IMR-90 (cell line): ENCODE results near the gene NEUROD4. TPM values are rescaled to one million over a fixed set of nuclear protein-coding genes. Genes with fewer than 3 reads are reported as not detected.

Source experiments
- ATAC-seq: fragments of 200-7000 bp; cut with Tn5 transposase; 2 replicates; pipeline ENCODE4 v1.9.1; 2020; ENCODE audit warnings: low read depth, mild to moderate bottlenecking, moderate library complexity
- BruUV-seq: library from RNA; stranded (reverse); fragments of 400-500 nt; replicated peaks from 2 replicates; lab custom pipeline; 2021; lab: Mats Ljungman, UMichigan
- CTCF ChIA-PET: fragments of 300-600 bp; formaldehyde crosslinking; extraction: SDS; loops from one replicate; lab custom pipeline; 2021; ENCODE audit warnings: antibody characterized with exemption; lab: Yijun Ruan, JAX
- POLR2A ChIA-PET: fragments of 300-600 bp; sonication (Branson Sonifier 250); formaldehyde crosslinking; loops from one replicate; lab custom pipeline; 2022; ENCODE audit warnings: antibody characterized with exemption; ENCODE audit not compliant: unreplicated experiment; lab: Charles Lee
- DNase-seq: peaks from one replicate; pipeline ENCODE4 v3.0.0; 2013
- H2AFZ ChIP-seq: replicated peaks from 2 replicates; pipeline ENCODE3; 2013; ENCODE audit warnings: low read length, mild to moderate bottlenecking; ENCODE audit not compliant: poor library complexity
- H2AK5ac ChIP-seq: 2 replicates; pipeline ENCODE4 v1.6.1; 2013; ENCODE audit warnings: low read depth, low read length, inconsistent platforms
- H2AK9ac ChIP-seq: replicated peaks from 2 replicates; pipeline ENCODE3; 2013; ENCODE audit warnings: mild to moderate bottlenecking, low read depth, low read length, moderate library complexity; ENCODE audit not compliant: poor library complexity
- H2BK120ac ChIP-seq: 2 replicates; pipeline ENCODE4 v1.6.1; 2013; ENCODE audit warnings: low read depth, low read length, inconsistent platforms
- H2BK15ac ChIP-seq: 3 replicates; pipeline ENCODE4 v1.6.1; 2013; ENCODE audit warnings: low read depth, low read length, inconsistent platforms
- H2BK20ac ChIP-seq: 2 replicates; pipeline ENCODE4 v1.6.1; 2013; ENCODE audit warnings: low read depth, mild to moderate bottlenecking, inconsistent platforms, low read length, moderate library complexity
- H2BK5ac ChIP-seq: 2 replicates; pipeline ENCODE4 v1.6.1; 2013; ENCODE audit warnings: mild to moderate bottlenecking, low read depth, low read length, inconsistent platforms; ENCODE audit not compliant: poor library complexity, severe bottlenecking
- H3K14ac ChIP-seq: replicated peaks from 2 replicates; pipeline ENCODE4 v1.6.1; 2013; ENCODE audit warnings: low read depth, low read length, inconsistent platforms
- H3K18ac ChIP-seq: 2 replicates; pipeline ENCODE4 v1.6.1; 2013; ENCODE audit warnings: low read depth, low read length, control low read depth
- H3K23ac ChIP-seq: 2 replicates; pipeline ENCODE4 v1.6.1; 2013; ENCODE audit warnings: low read depth, low read length, inconsistent platforms
- H3K27ac ChIP-seq: 2 replicates; pipeline ENCODE4 v1.5.1; 2013; ENCODE audit warnings: mild to moderate bottlenecking, control low read depth, low read length; ENCODE audit not compliant: insufficient read depth
- H3K27me3 ChIP-seq: 2 replicates; pipeline ENCODE4 v1.6.1; 2013; ENCODE audit warnings: low read length; ENCODE audit not compliant: control insufficient read depth, insufficient read depth
- H3K36me3 ChIP-seq: 2 replicates; pipeline ENCODE4 v1.6.1; 2013; ENCODE audit warnings: low read length, mixed read lengths; ENCODE audit not compliant: control insufficient read depth, insufficient read depth
- H3K4ac ChIP-seq: 2 replicates; pipeline ENCODE4 v1.6.1; 2013; ENCODE audit warnings: low read depth, low read length, inconsistent platforms
- H3K4me1 ChIP-seq: 2 replicates; pipeline ENCODE4 v1.6.1; 2013; ENCODE audit warnings: low read length, mixed read lengths; ENCODE audit not compliant: control insufficient read depth, insufficient read depth
- H3K4me2 ChIP-seq: 2 replicates; pipeline ENCODE4 v1.6.1; 2013; ENCODE audit warnings: low read depth, mild to moderate bottlenecking, control low read depth, low read length, moderate library complexity
- H3K4me3 ChIP-seq: 2 replicates; pipeline ENCODE4 v1.5.1; 2013; ENCODE audit warnings: low read depth, mild to moderate bottlenecking, control low read depth, low read length, moderate library complexity; ENCODE audit not compliant: insufficient read depth
- H3K56ac ChIP-seq: 2 replicates; pipeline ENCODE4 v1.6.1; 2013; ENCODE audit warnings: low read length, inconsistent platforms; ENCODE audit not compliant: insufficient read depth; ENCODE audit errors: extremely low read depth
- H3K79me1 ChIP-seq, 2 experiments: 2 replicates each; pipeline ENCODE4 v1.6.1; 2013; ENCODE audit warnings: low read length in 2 of 2, inconsistent platforms in 1 of 2, low read depth in 1 of 2
- H3K9ac ChIP-seq: 2 replicates; pipeline ENCODE4 v1.6.1; 2013; ENCODE audit warnings: low read depth, low read length, control low read depth
- H3K9me1 ChIP-seq: 2 replicates; pipeline ENCODE4 v1.6.1; 2013; ENCODE audit warnings: low read length, inconsistent platforms; ENCODE audit not compliant: insufficient read depth
- H3K9me3 ChIP-seq: 2 replicates; pipeline ENCODE4 v1.6.1; 2013; ENCODE audit warnings: low read length; ENCODE audit not compliant: control insufficient read depth, insufficient read depth
- H4K20me1 ChIP-seq: 2 replicates; pipeline ENCODE4 v1.6.1; 2013; ENCODE audit warnings: low read length, inconsistent platforms; ENCODE audit not compliant: insufficient read depth
- H4K5ac ChIP-seq: 2 replicates; pipeline ENCODE4 v1.6.1; 2013; ENCODE audit warnings: mild to moderate bottlenecking, low read depth, low read length, control low read depth
- H4K8ac ChIP-seq, 2 experiments: 2 replicates each; pipeline ENCODE4 v1.6.1; 2013; ENCODE audit warnings: low read depth in 2 of 2, low read length in 2 of 2, control low read depth in 1 of 2, inconsistent platforms in 1 of 2
- H4K91ac ChIP-seq: 2 replicates; pipeline ENCODE4 v1.6.1; 2013; ENCODE audit warnings: low read depth, low read length, inconsistent platforms; ENCODE audit not compliant: insufficient read depth
- BHLHE40 ChIP-seq: fragments of 150-350 bp; IDR thresholded peaks from 2 replicates; pipeline ENCODE4 v1.6.1; 2016; ENCODE audit warnings: mild to moderate bottlenecking, low read depth, low read length
- CEBPB ChIP-seq: IDR thresholded peaks from 2 replicates; pipeline ENCODE4 v1.6.1; 2012; ENCODE audit warnings: low read depth, low read length, improper control_type of control experiment
- CHD1 ChIP-seq: IDR thresholded peaks from 2 replicates; pipeline ENCODE4 v1.6.1; 2012; ENCODE audit warnings: low read depth, low read length, improper control_type of control experiment
- CTCF ChIP-seq: conservative IDR thresholded peaks from 2 replicates; pipeline ENCODE4 v1.5.1; 2012; ENCODE audit warnings: mild to moderate bottlenecking, low read depth, low read length, improper control_type of control experiment
- ELK1 ChIP-seq: fragments of 150-350 bp; IDR thresholded peaks from 2 replicates; pipeline ENCODE4 v1.6.1; 2016; ENCODE audit warnings: low read depth, mild to moderate bottlenecking, low read length, moderate library complexity, borderline replicate concordance
- FOS ChIP-seq: fragments of 150-350 bp; IDR thresholded peaks from 2 replicates; pipeline ENCODE4 v1.6.1; 2016; ENCODE audit warnings: low read depth, low read length
- MAFK ChIP-seq: IDR thresholded peaks from 2 replicates; pipeline ENCODE4 v1.6.1; 2012; ENCODE audit warnings: low read depth, low read length, improper control_type of control experiment
- MAZ ChIP-seq: IDR thresholded peaks from 2 replicates; pipeline ENCODE4 v1.6.1; 2012; ENCODE audit warnings: low read depth, mild to moderate bottlenecking, low read length, improper control_type of control experiment, moderate library complexity, borderline replicate concordance
- MXI1 ChIP-seq: IDR thresholded peaks from 2 replicates; pipeline ENCODE4 v1.6.1; 2012; ENCODE audit warnings: low read depth, mild to moderate bottlenecking, low read length, moderate library complexity, borderline replicate concordance
- NFE2L2 ChIP-seq: fragments of 150-350 bp; IDR thresholded peaks from 2 replicates; pipeline ENCODE4 v1.6.1; 2016; ENCODE audit warnings: low read depth, mild to moderate bottlenecking, low read length
- POLR2A ChIP-seq: IDR thresholded peaks from 2 replicates; pipeline ENCODE4 v1.6.1; 2012; ENCODE audit warnings: mild to moderate bottlenecking, low read depth, low read length
- RAD21 ChIP-seq: IDR thresholded peaks from 2 replicates; pipeline ENCODE4 v1.6.1; 2012; ENCODE audit warnings: low read length, improper control_type of control experiment
- RCOR1 ChIP-seq: IDR thresholded peaks from 2 replicates; pipeline ENCODE4 v1.6.1; 2012; ENCODE audit warnings: mild to moderate bottlenecking, low read length, improper control_type of control experiment; ENCODE audit not compliant: insufficient replicate concordance
- RFX5 ChIP-seq: IDR thresholded peaks from 2 replicates; pipeline ENCODE4 v1.8.0; 2012; ENCODE audit warnings: low read depth, mild to moderate bottlenecking, low read length, moderate library complexity
- SMC3 ChIP-seq: fragments of 150-350 bp; IDR thresholded peaks from 2 replicates; pipeline ENCODE4 v1.6.1; 2016; ENCODE audit warnings: low read depth, mild to moderate bottlenecking, antibody characterized with exemption, low read length, moderate library complexity
- USF2 ChIP-seq: fragments of 150-350 bp; IDR thresholded peaks from 2 replicates; pipeline ENCODE4 v1.6.1; 2017; ENCODE audit warnings: mild to moderate bottlenecking, antibody characterized with exemption, low read length, low read depth
- WGBS, 2 experiments: methylation state at CpG; one replicate each; pipeline versions ENCODE4 v1.1.5 to v1.1.7; 2013; ENCODE audit warnings: missing lambda C conversion rate in 2 of 2; ENCODE audit not compliant: insufficient read length in 1 of 2; ENCODE audit errors: extremely low coverage in 2 of 2; 5-methylcytosine and 5-hydroxymethylcytosine counted together
- dilution Hi-C: fragments of 300-500 bp; cut with HindIII; formaldehyde crosslinking; loops from one replicate; pipeline ENCODE4 v1.14.3; 2018; ENCODE audit warnings: low sequenced_read_pairs; ENCODE audit not compliant: unreplicated experiment
- in situ Hi-C: fragments of 300-500 bp; cut with MboI; formaldehyde crosslinking; loops from 3 replicates; pipeline ENCODE4 v1.14.3; 2019; ENCODE audit warnings: low sequenced_read_pairs, inconsistent platforms, mixed read lengths
- intact Hi-C: fragments of 100-400 bp; cut with micrococcal nuclease; formaldehyde crosslinking; loops from 2 replicates; pipeline ENCODE4 v1.10.0; 2022
- polyA plus RNA-seq, 3 experiments: library from polyadenylated mRNA; depleted of rRNA; stranded (reverse); fragments of >200 nt; gene quantifications; 2 replicates each; pipeline ENCODE4 v1.2.3, GENCODE V29; 2012; ENCODE audit warnings: low replicate concordance in 1 of 3
- total RNA-seq: library from RNA; depleted of rRNA; stranded (reverse); fragments of >200 nt; gene quantifications from 2 replicates; pipeline ENCODE4 v1.2.3, GENCODE V29; 2012

NEUROD4 gene
- total and polyA plus RNA-seq, 2 of the 4 experiments (the other 2 are of a cell fraction): not detected

GRCh38 chr12:55041345-55042055, 21.7 kb downstream of the NEUROD4 start:
- Histone ChIP-seq H3K56ac (no peak overlapping the region), H3K4me2 (no peak overlapping the region), H2AFZ (no peak overlapping the region), H2BK120ac (no peak overlapping the region), H2BK20ac (no peak overlapping the region), H3K4me1 (no peaks in the 10 kb centered on the region), H4K8ac (no peak overlapping the region), H3K27ac (no peak overlapping the region), H3K4me3 (no peak overlapping the region), H3K79me1 (no peaks in the 10 kb centered on the region), H3K18ac (no peak overlapping the region), H2BK5ac (no peak overlapping the region), H3K36me3 (no peaks in the 10 kb centered on the region), H3K14ac (no peak overlapping the region), H4K91ac (no peak overlapping the region), H4K20me1 (no peaks in the 10 kb centered on the region), H2AK9ac (no peak overlapping the region), H3K27me3 (no peaks in the 10 kb centered on the region; the same call in 1 of the 2 replicates), H4K5ac (no peak overlapping the region), H2AK5ac (no peak overlapping the region), H3K23ac (no peak overlapping the region), H3K9me1 (no peaks in the 10 kb centered on the region), H3K9ac (no peak overlapping the region), H3K4ac (no peak overlapping the region), H2BK15ac (no peak overlapping the region), H3K9me3 (no peaks in the 10 kb centered on the region)
- CTCF ChIA-PET: interaction anchor here (1.3 kb wide), 1 partner anchor 27 kb away, joined by 3 read pairs; no protein-coding TSS in a partner anchor
- POLR2A ChIA-PET: no interaction called here
- no TSS peak for BruUV-seq
- dilution Hi-C loops: no loop called here
- no peak for ATAC-seq
- TF ChIP-seq POLR2A: no peak
- no peak for TF ChIP-seq MXI1
- TF ChIP-seq SMC3: no peak
- TF ChIP-seq RCOR1: no peak
- TF ChIP-seq CTCF: no peak
- no peak for TF ChIP-seq RAD21
- no peak for TF ChIP-seq CHD1
- no peak for TF ChIP-seq BHLHE40
- no peak for TF ChIP-seq MAZ
- no peak for TF ChIP-seq FOS
- no peak for TF ChIP-seq NFE2L2
- no peak for TF ChIP-seq USF2
- TF ChIP-seq RFX5: no peak
- TF ChIP-seq MAFK: no peak
- no peak for TF ChIP-seq CEBPB
- no peak for TF ChIP-seq ELK1
- in situ Hi-C loops: no loop called here
- no CpG with 5 or more reads among the region's 4 CpGs for WGBS, 2 experiments
- DNase-seq: no peak
- intact Hi-C loops: no loop called here
